Spleen (tissue), 7 donors: ENCODE measurements around the gene LRSAM1.

Source experiments
- POLR2AphosphoS5 ChIP-seq, 3 donors: sonication (generic); formaldehyde crosslinking; IDR thresholded peaks; one replicate each; pipeline ENCODE4 v1.5.1; 2017; ENCODE audit warnings: antibody characterized with exemption in 3 of 3
- TF ChIP-seq, protein P1 (sequence below), 11 experiments: fragments of 200-600 bp in 7 of 11; fragments of 450-650 bp in 4 of 11; sonication (generic) in 4 of 11; IDR thresholded peaks in 8 of 11; conservative IDR thresholded peaks in 3 of 11; 1 replicate in 7 of 11; 2 replicates in 4 of 11; pipeline versions ENCODE4 v1.4.0 to v1.8.0; 2016 to 2021; ENCODE audit warnings: antibody characterized with exemption in 11 of 11, inconsistent platforms in 4 of 11, mild to moderate bottlenecking in 1 of 11
- donor health status: DM: no; HTN: no; CAD: no; lungs with moderate emphysema.
- donor health status: DM: no; HTN: no; CAD: no.
- donor health status: DM: no; HTN: no; CAD: no.

DNA sequence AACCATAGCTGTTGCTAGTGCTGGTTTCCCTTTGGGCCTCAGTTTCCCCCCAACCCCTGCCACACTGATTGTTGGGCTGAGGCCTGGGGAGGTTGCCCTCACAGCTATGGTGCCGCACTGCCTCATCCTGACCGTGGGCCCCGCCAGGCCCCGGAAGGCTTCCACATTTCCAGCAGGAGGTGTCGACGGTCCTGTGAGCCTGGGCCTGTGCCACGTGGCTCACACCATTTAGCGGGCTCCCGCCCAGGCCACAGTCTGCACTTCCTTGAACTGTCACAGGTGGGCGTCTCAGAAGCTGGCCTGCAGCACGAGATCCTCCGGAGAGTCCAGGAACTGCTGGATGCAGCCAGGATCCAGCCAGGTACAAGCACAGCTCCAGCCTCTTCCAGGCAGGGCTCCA is 45.7 kb downstream of the LRSAM1 start:
- TF ChIP-seq POLR2AphosphoS5 (IDR thresholded peaks at IDR 0.05): no peak
- TF ChIP-seq, protein P1, sequence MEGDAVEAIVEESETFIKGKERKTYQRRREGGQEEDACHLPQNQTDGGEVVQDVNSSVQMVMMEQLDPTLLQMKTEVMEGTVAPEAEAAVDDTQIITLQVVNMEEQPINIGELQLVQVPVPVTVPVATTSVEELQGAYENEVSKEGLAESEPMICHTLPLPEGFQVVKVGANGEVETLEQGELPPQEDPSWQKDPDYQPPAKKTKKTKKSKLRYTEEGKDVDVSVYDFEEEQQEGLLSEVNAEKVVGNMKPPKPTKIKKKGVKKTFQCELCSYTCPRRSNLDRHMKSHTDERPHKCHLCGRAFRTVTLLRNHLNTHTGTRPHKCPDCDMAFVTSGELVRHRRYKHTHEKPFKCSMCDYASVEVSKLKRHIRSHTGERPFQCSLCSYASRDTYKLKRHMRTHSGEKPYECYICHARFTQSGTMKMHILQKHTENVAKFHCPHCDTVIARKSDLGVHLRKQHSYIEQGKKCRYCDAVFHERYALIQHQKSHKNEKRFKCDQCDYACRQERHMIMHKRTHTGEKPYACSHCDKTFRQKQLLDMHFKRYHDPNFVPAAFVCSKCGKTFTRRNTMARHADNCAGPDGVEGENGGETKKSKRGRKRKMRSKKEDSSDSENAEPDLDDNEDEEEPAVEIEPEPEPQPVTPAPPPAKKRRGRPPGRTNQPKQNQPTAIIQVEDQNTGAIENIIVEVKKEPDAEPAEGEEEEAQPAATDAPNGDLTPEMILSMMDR (IDR thresholded peaks at IDR 0.05 in 8 of 11, conservative IDR thresholded peaks at IDR 0.05 in 3 of 11): no peak
